Suprapubic skin (tissue), 4 donors: ENCODE data around the gene FKBP1A.

Source experiments
- EP300 ChIP-seq: sonication (generic); formaldehyde crosslinking; IDR thresholded peaks from one replicate; pipeline ENCODE4 v1.6.1; 2017; ENCODE audit warnings: antibody characterized with exemption
- POLR2A ChIP-seq, 2 donors: fragments of 450-650 bp; IDR thresholded peaks; one replicate each; pipeline ENCODE4 v1.6.1; 2017; ENCODE audit warnings: antibody characterized with exemption in 2 of 2, mild to moderate bottlenecking in 2 of 2, moderate library complexity in 2 of 2
- POLR2AphosphoS5 ChIP-seq, 3 donors: sonication (generic); formaldehyde crosslinking; IDR thresholded peaks; one replicate each; pipeline ENCODE4 v1.6.1; 2017; ENCODE audit warnings: antibody characterized with exemption in 3 of 3
- TF ChIP-seq, protein P1 (sequence below), 2 donors: fragments of 200-600 bp in 1 of 2; fragments of 450-650 bp in 1 of 2; sonication (generic) in 1 of 2; IDR thresholded peaks; one replicate each; pipeline ENCODE4 v1.5.1; 2016 to 2019; ENCODE audit warnings: antibody characterized with exemption in 2 of 2, mild to moderate bottlenecking in 1 of 2, moderate library complexity in 1 of 2

GRCh38 chr20:1334761-1335160, 58.1 kb downstream of the FKBP1A start:
- TF ChIP-seq POLR2A (IDR thresholded peaks at IDR 0.05) (no peak), EP300 (no peak), POLR2AphosphoS5 (IDR thresholded peaks at IDR 0.05) (no peak)
- TF ChIP-seq, protein P1, sequence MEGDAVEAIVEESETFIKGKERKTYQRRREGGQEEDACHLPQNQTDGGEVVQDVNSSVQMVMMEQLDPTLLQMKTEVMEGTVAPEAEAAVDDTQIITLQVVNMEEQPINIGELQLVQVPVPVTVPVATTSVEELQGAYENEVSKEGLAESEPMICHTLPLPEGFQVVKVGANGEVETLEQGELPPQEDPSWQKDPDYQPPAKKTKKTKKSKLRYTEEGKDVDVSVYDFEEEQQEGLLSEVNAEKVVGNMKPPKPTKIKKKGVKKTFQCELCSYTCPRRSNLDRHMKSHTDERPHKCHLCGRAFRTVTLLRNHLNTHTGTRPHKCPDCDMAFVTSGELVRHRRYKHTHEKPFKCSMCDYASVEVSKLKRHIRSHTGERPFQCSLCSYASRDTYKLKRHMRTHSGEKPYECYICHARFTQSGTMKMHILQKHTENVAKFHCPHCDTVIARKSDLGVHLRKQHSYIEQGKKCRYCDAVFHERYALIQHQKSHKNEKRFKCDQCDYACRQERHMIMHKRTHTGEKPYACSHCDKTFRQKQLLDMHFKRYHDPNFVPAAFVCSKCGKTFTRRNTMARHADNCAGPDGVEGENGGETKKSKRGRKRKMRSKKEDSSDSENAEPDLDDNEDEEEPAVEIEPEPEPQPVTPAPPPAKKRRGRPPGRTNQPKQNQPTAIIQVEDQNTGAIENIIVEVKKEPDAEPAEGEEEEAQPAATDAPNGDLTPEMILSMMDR (IDR thresholded peaks at IDR 0.05): no peak
